HL-60 (cell line): ENCODE data around the gene DYNC2I2.

ENCODE experiments used
- CTCF ChIP-seq: IDR thresholded peaks from one replicate; pipeline ENCODE4 v1.5.1; 2011; ENCODE audit warnings: low read length, control low read depth, inconsistent platforms; ENCODE audit not compliant: insufficient read depth
- POLR2AphosphoS5 ChIP-seq: IDR thresholded peaks from 2 replicates; pipeline ENCODE4 v1.6.1; 2012; ENCODE audit warnings: low read depth

- no peak for TF ChIP-seq CTCF
- TF ChIP-seq POLR2AphosphoS5 = no peak
These were observed 27.5 kb downstream of the DYNC2I2 start for GRCh38 chr9:128629136-128629535.
